ENCODE results near the gene TRIM34. TPM values are rescaled to one million over a fixed set of nuclear protein-coding genes. Genes with fewer than 3 reads are reported as not detected.
A peak's percentile ranks its signal among the peaks of the same experiment; 100 is the strongest.
"Not testable (repeated sequence)": the region's sequence is repeated elsewhere in the genome, so short reads cannot be mapped to it uniquely, and the experiment has no call there.

The TRIM34 gene
- 4.9 and 6.3 TPM in 2 replicates for total RNA-seq (2014; rRNA removed; shearing (Covaris generic))
- polyA plus RNA-seq (2014; cell fraction: nucleus; rRNA removed): 6.7 and 9.6 TPM in 2 replicates

- DNase-seq (ENCODE audit: extremely low read depth, low read depth): peak; percentile 33
Observed at GRCh38 chr11:5624489-5625279, at the start of gene TRIM34. Gene TRIM34 (plus strand): TSS chr11:5625001. CDS start chr11:5632332, 7,331 bp downstream.

GRCh38 chr11:5575152-5575551 is 49.6 kb upstream of the TRIM34 start:
- DNase-seq (ENCODE audit: extremely low read depth, low read depth): no peak

GRCh38 chr11:5577101-5577500 is 47.7 kb upstream of the TRIM34 start:
- no peak for DNase-seq (ENCODE audit: extremely low read depth, low read depth)

GRCh38 chr11:5580577-5580976 is 44.2 kb upstream of the TRIM34 start, which contains the start of gene OR52B6:
Gene OR52B6 (plus strand): TSS chr11:5580877. CDS start chr11:5580877, 0 bp downstream.
- no peak for DNase-seq (ENCODE audit: extremely low read depth, low read depth)

GRCh38 chr11:5581014-5581413 is 43.8 kb upstream of the TRIM34 start:
- DNase-seq (ENCODE audit: extremely low read depth, low read depth): no peak

- DNase-seq (ENCODE audit: extremely low read depth, low read depth): not testable (repeated sequence)
Observed at GRCh38 chr11:5584458-5584857, 40.3 kb upstream of the TRIM34 start.

GRCh38 chr11:5589906-5590305 is 34.9 kb upstream of the TRIM34 start:
- not testable (repeated sequence) for DNase-seq (ENCODE audit: extremely low read depth, low read depth)

GRCh38 chr11:5591613-5592012 is 33.2 kb upstream of the TRIM34 start:
- DNase-seq (ENCODE audit: extremely low read depth, low read depth): no peak

- DNase-seq (ENCODE audit: extremely low read depth, low read depth): no peak
Observed at GRCh38 chr11:5592615-5593014, 32.2 kb upstream of the TRIM34 start.

- DNase-seq (ENCODE audit: extremely low read depth, low read depth): no peak
Observed at GRCh38 chr11:5593146-5593545, 31.7 kb upstream of the TRIM34 start.

GRCh38 chr11:5596607-5597201 is 28.1 kb upstream of the TRIM34 start, which contains the start of gene TRIM6:
Gene TRIM6 (plus strand): TSS chr11:5596637. CDS start chr11:5596898, 261 bp downstream.
- peak; percentile 49 for DNase-seq (ENCODE audit: extremely low read depth, low read depth)

- no peak for DNase-seq (ENCODE audit: extremely low read depth, low read depth)
Observed at GRCh38 chr11:5597953-5598352, 26.8 kb upstream of the TRIM34 start.

GRCh38 chr11:5600374-5600851 is 24.4 kb upstream of the TRIM34 start:
- DNase-seq (ENCODE audit: extremely low read depth, low read depth): peak; percentile 75

GRCh38 chr11:5602791-5603190 is 22.0 kb upstream of the TRIM34 start:
- DNase-seq (ENCODE audit: extremely low read depth, low read depth): not testable (repeated sequence)

GRCh38 chr11:5603326-5603725 is 21.5 kb upstream of the TRIM34 start:
- DNase-seq (ENCODE audit: extremely low read depth, low read depth): no peak

GRCh38 chr11:5604896-5605295 is 19.9 kb upstream of the TRIM34 start:
- DNase-seq (ENCODE audit: extremely low read depth, low read depth): no peak

GRCh38 chr11:5605849-5606248 is 19.0 kb upstream of the TRIM34 start:
- no peak for DNase-seq (ENCODE audit: extremely low read depth, low read depth)

GRCh38 chr11:5608808-5609207 is 16.0 kb upstream of the TRIM34 start:
- DNase-seq (ENCODE audit: extremely low read depth, low read depth): no peak

- DNase-seq (ENCODE audit: extremely low read depth, low read depth): no peak
Observed at GRCh38 chr11:5610446-5610845, 14.4 kb upstream of the TRIM34 start.

- no peak for DNase-seq (ENCODE audit: extremely low read depth, low read depth)
Observed at GRCh38 chr11:5611627-5612026, 13.2 kb upstream of the TRIM34 start.

- DNase-seq (ENCODE audit: extremely low read depth, low read depth): no peak
Observed at GRCh38 chr11:5618807-5619206, 6.0 kb upstream of the TRIM34 start.

Measured in NCI-H460 (cell line).